GM21515 (cell line): Measurements from ENCODE around the gene PRRG2.
A peak's percentile ranks its signal among the peaks of the same experiment; 100 is the strongest.

ENCODE experiments used
- ATAC-seq: cut with Tn5 transposase; IDR thresholded peaks from one replicate; pipeline ENCODE4 v1.9.1; 2021; ENCODE audit not compliant: unreplicated experiment

PRRG2 gene

DNA sequence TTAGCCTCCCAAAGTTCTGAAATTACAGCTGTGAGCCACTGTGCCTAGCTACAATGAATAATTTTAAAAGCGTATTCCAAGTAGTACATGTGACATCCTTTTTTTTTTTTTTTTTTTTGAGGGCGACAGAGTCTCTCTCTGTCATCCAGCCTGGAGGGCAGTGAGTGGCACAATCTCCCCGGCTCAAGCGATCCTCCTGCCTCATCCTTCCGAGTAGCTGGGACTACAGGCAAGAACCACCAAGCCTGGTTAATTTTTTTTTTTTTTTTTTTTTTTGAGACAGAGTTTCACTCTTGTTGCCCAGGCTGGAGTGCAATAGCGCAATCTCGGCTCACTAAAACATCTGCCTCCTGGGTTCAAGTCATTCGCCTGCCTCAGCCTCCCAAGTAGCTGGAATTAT, 6.1 kb downstream of the PRRG2 start:
- ATAC-seq, result no peak

DNA sequence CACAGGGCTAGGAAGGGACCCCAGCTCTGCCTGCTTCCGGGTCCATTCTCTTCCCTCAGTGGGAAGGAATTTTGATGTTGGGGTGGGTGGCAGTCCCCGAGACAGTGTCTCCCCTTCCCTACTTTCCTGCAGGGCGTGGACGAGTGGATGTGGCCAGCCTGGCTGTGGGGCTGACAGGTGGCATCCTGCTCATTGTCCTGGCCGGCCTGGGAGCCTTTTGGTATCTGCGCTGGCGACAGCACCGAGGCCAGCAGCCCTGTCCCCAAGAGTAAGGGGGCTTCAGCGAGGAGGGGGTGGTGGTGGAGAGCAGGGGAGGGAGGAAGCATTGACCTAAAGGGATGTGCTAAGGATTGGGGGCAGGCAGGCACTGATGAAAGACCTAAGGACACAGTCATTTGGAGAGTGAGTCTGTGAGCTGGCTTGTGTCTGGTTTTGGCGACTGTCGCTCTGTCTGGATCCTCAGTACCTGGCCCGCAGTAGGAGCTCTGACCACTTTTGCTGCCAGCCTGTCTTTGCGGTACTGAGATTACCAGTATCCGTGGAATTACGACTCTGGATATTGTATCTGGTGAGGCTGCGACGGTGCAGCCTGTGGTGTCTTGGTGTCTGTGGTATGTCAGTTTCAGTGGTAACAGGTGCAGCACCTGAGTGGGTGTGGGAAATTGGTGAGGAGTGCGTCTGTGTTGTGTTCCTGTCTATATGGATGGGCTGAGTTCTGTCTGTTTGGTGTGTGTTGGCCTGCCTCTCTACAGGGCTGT, 7.4 kb downstream of the PRRG2 start:
- ATAC-seq, result no peak

DNA sequence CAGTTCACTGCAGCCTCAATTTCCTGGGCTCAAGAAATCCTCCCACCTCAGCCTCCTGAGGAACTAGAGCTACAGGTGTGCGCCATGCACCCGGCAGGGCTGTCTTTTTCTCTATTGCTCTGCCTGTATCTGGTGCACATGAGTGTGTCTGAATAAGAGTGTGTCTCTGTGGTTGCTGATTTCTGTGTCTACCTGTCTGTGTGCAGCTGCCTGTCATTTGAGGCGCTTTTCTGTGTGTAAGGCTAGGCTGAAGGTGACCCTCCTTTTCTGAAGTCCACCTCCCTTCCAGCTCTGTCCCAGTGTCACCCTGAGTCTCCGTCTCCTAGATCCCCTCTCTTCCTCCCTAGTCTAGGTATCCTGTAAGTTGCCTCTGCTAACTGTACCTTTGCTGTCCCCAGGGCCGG, 8.4 kb downstream of the PRRG2 start:
- no peak for ATAC-seq

DNA sequence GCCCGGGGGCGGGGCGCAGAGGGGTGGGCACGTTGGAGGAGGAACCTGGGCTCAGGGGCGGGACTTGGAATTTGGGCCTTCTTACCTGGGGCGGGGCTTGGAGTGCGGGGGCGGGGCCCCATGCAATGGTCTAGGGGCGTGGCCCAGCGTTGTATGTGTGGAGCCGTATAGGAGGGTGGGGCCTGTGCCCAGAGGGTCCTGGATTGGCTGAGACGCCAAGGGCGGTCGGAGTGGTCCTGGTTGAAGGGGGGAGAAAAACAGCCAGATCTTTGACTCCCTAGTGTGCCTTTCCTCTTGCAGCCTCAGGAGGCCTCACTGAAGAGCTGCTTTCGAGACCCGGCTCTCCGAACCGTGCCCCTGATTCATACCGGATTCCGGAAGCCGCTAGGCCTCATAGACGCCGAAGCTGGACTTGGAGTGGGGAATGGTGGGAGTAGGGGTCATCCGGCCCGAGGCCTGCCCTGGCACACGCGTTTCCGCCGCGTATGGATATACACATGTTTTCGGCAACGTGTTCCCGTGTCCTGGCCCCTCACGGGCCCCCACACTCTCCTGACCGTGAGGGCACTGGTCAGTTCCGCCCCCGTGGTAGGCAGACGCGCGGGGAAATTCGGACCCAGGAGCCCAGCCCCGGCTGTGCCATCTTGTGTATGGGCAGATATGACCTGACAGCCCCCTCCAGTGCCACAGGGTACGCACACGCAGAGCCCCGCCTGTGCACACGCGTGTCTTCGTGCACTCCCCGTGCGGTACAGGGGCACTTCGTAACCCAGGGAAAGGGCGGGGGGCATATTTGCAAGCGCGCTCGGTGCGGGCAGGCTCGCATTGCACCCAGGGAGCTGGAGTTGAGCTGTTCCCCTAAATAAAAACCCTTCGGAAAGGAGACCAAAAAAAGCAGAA, 9.2 kb downstream of the PRRG2 start:
- peak; percentile 57 for ATAC-seq

DNA sequence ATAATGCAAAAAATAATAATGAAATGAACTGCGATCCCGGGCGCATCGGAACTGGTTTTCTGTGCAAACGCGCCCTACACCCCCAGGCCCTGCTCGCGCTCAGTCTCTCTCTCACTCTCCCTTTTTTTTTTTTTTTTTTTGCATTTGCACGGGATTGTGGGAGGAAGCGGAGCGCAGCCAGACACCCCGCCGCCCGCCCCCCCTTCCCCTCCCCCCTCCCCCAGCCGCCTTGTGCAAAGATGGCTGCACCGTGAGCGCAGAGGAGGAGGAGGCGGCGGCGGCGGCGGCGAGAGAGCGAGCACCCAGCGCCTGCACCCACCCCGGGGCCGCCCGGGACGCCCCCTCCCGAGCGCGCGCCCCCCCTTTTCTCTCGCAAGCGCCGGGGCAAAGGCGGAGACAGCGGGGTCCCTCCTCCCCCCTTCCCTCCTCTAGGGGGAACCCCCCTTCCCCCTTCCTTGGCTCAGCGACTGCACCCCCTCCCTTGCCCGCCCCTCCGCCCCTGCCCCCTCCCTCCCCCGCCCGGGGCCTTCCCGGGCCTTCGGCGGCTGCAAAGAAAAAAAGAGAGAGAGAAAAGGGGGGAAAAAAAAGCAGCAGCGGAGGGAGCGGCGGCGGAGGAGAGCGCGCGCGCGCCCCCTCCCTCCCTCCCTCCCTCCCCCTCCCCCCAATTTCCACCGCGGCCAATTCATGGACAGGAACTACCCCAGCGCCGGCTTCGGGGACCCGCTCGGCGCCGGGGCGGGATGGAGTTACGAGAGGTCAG, 10.0 kb downstream of the PRRG2 start, which contains the start of gene PRR12:
PRR12 (plus strand) TSS at position 212 of the 760 bp plus-strand sequence; CDS start at position 685, 473 bp downstream.
- no peak for ATAC-seq

DNA sequence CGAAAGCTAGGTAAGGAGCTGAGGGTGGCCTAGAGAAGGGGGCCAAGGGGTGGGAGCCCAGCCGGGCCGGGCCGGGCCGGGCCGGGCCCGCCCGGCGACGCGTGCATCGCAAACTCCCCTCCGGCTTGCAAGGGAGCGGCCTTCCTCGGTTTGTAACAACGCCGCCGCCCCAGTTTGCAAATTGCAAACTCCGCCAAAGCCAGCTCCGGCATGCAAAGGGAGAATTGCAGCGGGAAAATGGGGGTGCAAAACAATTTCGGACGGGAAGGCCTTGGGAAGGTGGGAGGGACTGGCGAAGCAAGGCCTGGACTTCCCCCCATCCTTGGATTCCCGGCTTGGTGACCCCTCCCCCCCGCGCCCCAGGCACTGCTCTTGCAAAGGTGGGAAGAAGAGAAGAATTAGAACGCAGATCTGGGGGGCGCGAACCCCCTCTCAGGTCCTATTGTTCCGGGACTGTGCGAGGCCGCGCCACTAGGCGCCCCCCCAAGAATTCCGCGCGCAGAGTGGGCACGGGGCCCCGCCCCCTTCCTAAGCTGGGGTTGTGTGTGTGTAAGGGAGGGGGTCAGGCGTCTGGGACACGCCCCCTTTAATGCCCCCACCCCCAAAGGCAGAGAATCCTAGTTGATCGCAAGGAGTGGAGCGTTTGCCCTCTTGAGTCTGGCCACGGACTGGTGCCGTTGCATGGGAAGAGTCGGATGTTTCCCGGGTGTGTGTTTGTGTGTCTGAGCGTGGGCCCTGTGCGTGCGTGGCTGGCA, 10.8 kb downstream of the PRRG2 start:
- no peak for ATAC-seq

DNA sequence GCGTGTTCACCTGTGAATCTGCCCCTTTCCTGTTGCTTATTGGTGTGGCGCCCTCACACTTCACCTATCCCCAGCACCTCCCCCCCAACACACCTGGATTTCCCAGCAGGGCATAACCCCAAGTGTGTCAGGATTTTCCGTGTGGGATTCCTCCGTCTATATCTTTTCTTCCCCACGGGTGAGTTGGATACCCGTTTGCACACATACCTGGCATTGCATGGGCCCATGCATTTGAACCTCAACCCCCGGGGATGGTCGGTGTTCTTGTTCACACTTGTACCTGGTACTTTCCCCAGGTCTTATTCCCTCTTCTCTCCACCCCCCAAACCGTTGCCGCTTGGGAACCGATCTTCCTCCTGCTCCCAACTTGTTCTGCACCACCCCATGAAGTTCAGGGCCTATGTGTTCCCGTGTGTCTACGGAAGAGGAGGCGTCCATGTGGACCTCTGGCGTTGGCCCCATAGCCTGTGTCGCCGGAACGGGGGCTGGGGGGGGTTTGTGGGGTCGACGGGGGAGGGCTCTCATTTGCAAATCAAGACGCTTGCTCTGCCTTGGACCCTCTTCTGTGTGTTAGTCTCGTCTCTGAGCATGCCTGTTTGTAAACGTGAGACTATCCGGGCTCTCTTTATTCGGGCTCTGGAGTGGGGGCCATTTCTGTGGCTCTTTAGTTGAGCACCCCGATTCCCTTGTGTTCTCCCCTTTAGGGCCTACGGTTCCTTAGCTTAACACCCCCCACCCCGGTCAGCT, 11.5 kb downstream of the PRRG2 start:
- no peak for ATAC-seq

DNA sequence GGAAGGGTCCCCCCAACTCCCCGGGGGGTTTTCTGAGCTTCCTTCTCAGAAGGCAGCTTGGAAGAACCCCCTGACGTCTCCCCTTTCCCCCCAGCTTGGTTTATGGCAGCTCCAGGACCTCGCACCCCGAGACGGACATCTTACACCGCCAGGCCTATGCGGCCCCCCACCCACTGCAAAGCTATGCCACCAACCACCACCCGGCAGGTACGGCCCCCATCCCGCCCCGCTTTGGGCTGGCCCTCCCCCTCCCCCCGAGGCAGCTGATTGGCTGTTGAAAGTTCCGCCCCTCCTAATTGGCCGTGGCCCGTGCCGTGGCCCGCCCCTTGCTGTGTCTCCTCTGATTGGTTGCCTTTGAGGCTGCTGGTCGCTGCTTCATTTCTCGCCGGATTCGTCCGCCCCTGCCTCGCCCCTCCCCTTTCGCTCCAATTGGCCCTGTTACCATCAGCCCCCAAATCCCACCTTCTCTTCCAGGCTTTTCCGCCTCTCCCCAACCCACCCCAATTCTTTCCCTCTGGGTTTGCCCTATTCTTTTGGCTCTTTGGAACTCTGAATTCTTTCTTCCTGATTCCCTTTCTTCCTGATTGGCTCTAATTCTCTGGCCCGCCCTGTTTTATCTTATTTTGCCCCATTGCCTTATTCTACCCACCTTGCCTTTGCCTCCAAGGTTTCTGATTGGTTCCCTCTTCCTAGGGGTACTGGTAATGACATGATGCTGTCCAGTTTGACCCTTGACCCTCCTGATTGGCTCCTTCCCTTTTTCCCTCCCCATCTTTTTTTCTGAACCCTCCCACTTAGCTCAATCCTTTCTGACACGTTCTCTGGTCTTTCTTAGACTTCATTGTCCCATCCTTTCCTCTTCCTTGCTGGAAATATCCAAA, 12.4 kb downstream of the PRRG2 start:
- ATAC-seq, result peak; percentile 44

DNA sequence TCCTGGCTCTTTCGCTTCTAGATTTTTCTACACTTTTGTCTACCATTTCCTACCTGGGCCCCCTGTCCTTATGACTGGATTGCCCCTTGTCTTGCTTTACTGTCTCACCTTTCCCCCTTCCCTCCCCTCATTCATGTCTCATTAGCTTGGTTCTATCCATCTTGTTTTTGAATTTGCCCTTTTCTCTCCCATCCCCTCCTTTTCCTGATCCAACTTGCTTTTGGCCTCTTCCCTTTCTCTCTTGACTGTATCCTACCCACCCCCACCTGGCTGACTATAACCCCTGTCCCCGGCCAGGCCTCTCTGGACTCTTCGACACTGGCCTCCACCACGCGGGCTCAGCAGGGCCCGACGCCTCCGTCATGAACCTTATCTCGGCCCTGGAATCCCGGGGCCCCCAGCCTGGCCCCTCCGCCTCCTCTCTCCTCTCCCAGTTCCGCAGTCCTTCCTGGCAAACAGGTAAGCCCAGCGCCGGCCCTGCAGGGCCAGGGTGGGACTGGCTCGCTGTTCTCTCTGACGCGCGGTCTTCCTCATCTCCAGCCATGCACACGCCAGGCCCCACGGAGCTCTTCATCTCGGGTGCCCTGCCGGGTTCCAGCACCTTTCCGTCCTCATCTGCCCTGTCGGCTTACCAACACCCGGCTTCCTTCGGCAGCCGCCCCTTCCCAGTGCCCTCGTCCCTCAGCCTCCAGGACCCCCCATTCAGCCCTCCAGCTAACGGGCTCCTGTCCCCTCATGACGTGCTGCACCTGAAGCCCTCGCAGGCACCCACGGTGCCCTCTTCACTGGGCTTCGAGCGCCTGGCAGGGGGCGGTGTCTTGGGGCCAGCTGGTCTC, 13.3 kb downstream of the PRRG2 start:
- ATAC-seq, result no peak

DNA sequence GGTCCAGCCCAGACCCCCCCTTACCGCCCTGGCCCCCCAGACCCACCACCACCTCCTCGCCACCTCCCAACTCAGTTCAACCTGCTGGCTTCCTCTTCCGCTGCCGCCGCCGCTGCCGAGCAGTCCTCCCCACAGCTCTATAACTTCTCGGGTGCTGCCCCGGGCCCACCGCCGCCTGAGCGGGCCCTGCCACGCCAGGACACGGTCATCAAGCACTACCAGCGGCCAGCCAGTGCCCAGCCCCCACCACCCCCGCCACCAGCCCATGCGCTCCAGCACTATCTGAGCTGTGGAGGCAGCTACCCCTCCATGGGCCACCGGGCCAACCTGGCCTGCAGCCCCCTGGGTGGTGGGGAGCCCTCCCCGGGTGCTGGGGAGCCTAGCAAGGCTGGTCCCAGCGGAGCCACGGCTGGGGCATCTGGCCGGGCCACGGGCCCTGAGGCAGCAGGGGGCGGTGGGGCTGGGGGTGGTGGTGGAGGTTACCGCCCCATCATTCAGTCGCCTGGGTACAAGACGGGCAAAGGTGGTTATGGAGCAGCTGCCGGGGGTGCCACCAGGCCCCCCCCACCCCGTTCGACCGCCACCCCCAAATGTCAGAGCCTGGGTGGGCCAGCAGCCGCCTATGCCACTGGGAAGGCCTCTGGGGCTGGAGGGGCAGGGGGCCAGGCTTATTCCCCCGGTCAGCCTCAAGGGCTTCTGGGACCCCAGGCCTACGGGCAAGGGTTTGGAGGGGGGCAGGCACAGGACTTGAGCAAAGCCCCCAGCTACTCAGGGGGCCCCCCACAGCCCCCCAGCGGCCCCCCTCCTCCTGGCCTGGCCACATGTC, 14.1 kb downstream of the PRRG2 start:
- no peak for ATAC-seq

DNA sequence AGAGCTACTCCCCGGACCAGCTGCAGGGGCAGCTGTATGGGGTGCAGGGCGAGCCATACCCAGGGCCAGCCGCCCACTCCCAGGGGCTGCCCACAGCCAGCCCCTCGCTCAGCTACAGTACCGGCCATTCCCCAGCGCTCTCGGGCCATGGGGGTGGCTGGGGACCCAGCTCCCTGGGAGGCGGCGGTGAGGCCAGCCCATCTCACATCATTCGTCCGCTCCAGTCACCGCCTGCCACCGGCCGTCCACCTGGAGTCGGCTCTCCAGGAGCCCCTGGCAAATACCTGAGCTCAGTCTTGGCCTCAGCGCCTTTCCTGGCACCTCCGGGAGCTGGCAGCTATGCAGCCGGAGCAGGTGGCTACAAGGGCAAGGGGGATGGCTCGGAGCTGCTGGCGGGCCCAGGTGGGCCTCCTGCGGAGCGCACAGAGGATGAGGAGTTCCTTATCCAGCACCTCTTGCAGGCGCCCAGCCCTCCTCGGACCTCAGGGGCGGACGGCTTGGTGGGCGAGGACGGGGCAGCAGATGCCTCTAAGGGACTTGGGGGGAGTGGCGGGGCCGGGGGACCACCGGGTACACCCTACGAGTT, 14.8 kb downstream of the PRRG2 start:
- no peak for ATAC-seq

DNA sequence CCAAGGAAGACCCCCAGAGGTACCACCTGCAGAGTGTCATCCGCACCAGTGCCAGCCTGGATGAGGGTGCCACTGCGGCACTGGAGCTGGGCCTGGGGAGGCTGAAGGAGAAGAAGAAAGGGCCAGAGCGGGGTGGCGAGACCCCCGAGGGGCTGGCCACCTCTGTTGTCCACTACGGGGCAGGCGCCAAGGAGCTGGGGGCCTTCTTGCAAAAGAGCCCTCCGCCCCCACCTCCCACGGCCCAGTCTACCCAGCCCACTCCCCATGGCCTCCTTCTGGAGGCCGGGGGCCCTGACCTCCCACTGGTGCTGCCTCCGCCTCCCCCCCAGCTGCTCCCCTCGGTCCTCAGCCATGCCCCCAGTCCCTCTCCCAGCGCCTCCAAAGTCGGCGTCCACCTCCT, 15.3 kb downstream of the PRRG2 start:
- ATAC-seq, result no peak

DNA sequence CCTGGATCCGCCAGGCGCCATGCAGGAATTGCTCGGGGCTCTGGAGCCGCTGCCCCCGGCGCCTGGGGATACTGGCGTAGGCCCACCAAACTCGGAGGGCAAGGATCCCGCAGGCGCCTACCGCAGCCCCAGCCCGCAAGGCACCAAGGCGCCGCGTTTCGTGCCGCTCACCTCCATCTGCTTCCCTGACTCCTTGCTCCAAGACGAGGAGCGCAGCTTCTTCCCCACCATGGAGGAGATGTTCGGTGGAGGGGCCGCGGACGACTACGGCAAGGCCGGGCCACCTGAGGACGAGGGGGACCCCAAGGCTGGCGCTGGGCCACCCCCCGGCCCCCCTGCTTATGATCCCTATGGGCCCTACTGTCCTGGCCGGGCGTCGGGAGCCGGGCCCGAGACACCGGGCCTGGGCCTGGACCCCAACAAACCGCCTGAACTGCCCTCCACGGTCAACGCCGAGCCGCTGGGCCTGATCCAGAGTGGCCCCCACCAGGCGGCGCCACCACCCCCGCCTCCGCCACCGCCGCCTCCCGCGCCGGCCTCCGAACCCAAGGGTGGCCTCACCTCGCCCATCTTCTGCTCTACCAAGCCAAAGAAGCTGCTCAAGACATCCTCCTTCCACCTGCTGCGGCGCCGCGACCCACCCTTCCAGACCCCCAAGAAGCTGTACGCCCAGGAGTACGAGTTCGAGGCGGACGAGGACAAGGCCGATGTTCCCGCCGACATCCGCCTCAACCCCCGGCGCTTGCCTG, 16.0 kb downstream of the PRRG2 start:
- ATAC-seq, result no peak

DNA sequence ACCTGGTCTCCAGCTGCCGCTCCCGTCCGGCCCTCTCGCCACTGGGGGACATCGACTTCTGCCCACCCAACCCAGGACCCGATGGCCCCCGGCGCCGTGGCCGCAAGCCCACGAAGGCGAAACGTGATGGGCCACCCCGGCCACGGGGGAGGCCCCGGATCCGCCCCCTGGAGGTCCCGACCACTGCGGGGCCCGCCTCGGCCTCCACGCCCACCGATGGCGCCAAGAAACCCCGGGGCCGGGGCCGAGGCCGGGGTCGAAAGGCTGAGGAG, 16.5 kb downstream of the PRRG2 start:
- no peak for ATAC-seq

DNA sequence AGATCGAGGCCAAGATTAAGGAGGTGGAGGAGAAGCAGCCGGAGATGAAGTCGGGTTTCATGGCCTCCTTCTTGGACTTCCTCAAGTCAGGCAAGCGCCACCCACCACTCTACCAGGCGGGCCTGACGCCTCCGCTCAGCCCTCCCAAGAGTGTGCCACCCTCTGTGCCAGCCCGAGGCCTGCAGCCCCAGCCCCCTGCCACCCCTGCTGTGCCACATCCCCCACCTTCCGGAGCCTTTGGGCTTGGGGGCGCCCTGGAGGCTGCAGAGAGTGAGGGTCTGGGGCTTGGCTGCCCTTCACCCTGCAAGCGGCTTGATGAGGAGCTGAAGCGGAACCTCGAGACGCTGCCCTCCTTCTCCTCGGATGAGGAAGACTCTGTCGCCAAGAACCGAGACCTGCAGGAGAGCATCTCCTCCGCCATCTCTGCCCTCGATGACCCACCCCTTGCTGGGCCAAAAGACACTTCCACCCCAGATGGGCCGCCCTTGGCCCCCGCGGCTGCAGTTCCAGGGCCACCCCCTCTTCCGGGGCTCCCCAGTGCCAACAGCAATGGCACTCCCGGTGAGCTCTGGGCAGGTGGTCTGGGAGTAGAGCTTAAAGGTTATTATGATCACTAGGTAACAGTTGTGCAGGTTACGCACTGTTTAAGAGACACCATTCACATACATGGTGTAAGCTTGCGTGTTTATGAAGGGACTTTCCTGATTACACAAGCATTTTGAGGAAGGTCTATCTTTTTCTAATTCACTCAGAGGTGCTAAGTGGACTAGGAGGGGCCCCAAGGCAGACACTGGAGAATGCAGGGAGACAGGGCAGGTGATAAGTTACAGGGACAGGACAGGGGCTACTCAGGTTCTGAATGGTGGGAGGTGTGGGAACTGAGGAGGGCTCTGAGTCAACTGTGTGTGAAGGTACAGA, 18.5 kb downstream of the PRRG2 start:
- ATAC-seq, result no peak
